ENCODE data around the gene MEG3.

MEG3 gene

GRCh38 chr14:100825713-100826331 lies at the start of gene MEG3:
Gene MEG3, plus strand, starts transcription at chr14:100826118.
- no peak for DNase-seq

- no peak for DNase-seq
Measured at GRCh38 chr14:100776681-100777365, 49.1 kb upstream of the MEG3 start.

GRCh38 chr14:100777366-100777817 lies 48.5 kb upstream of the MEG3 start:
- no peak for DNase-seq

GRCh38 chr14:100777818-100778525 lies 47.9 kb upstream of the MEG3 start:
- DNase-seq, result no peak

GRCh38 chr14:100778526-100778882 lies 47.4 kb upstream of the MEG3 start:
- DNase-seq, result no peak

GRCh38 chr14:100778951-100779690 lies 46.8 kb upstream of the MEG3 start:
- no peak for DNase-seq

GRCh38 chr14:100779691-100780080 lies 46.2 kb upstream of the MEG3 start:
- no peak for DNase-seq

GRCh38 chr14:100780246-100780645 lies 45.7 kb upstream of the MEG3 start:
- DNase-seq, result no peak

GRCh38 chr14:100780646-100781355 lies 45.1 kb upstream of the MEG3 start:
- no peak for DNase-seq

GRCh38 chr14:100781952-100782351 lies 44.0 kb upstream of the MEG3 start:
- DNase-seq, result no peak

GRCh38 chr14:100782516-100783320 lies 43.2 kb upstream of the MEG3 start:
- no peak for DNase-seq

GRCh38 chr14:100783630-100784370 lies 42.1 kb upstream of the MEG3 start:
- peak; percentile 66 for DNase-seq

GRCh38 chr14:100784523-100785337 lies 41.2 kb upstream of the MEG3 start:
- DNase-seq, result no peak

- no peak for DNase-seq
Measured at GRCh38 chr14:100785338-100785615, 40.6 kb upstream of the MEG3 start.

GRCh38 chr14:100785626-100786025 lies 40.3 kb upstream of the MEG3 start:
- DNase-seq, result no peak

- no peak for DNase-seq
Measured at GRCh38 chr14:100786131-100786530, 39.8 kb upstream of the MEG3 start.

- DNase-seq, result no peak
Measured at GRCh38 chr14:100786576-100787219, 39.2 kb upstream of the MEG3 start.

GRCh38 chr14:100787659-100788058 lies 38.3 kb upstream of the MEG3 start:
- DNase-seq, result no peak

- no peak for DNase-seq
Measured at GRCh38 chr14:100788517-100788916, 37.4 kb upstream of the MEG3 start.

- no peak for DNase-seq
Measured at GRCh38 chr14:100788942-100789341, 37.0 kb upstream of the MEG3 start.
